Left lung (tissue), 10 donors: Measurements from ENCODE around the gene EPRS1. TPM values are rescaled to one million over a fixed set of nuclear protein-coding genes. Genes with fewer than 3 reads are reported as not detected.
"Not testable (repeated sequence)": the region's sequence is repeated elsewhere in the genome, so short reads cannot be mapped to it uniquely, and the experiment has no call there.

ENCODE experiments used
- ATAC-seq: fragments of 200-7000 bp; cut with Tn5 transposase; one replicate; pipeline ENCODE4 v1.9.1; 2020; ENCODE audit warnings: moderate library complexity
- DNase-seq, 4 donors: peaks; one replicate each; pipeline ENCODE4 v3.0.0-alpha.2; 2013 to 2020
- H3K27ac ChIP-seq, 2 donors: fragments of 200-600 bp; sonication (generic) in 1 of 2; one replicate each; pipeline versions ENCODE4 v1.5.0 to v1.8.0; 2020 to 2021
- H3K27me3 ChIP-seq, 2 donors: fragments of 200-600 bp; sonication (generic) in 1 of 2; one replicate each; pipeline versions ENCODE4 v1.5.0 to v1.8.0; 2020 to 2021
- H3K36me3 ChIP-seq, 2 donors: fragments of 200-600 bp; sonication (generic) in 1 of 2; one replicate each; pipeline versions ENCODE4 v1.5.0 to v1.8.0; 2020 to 2021
- H3K4me1 ChIP-seq, 2 donors: fragments of 200-600 bp; one replicate each; pipeline ENCODE4 v1.8.0; 2021
- H3K4me3 ChIP-seq, 2 donors: fragments of 200-600 bp; sonication (generic) in 1 of 2; one replicate each; pipeline versions ENCODE4 v1.5.0 to v1.8.0; 2020 to 2021; ENCODE audit warnings: mild to moderate bottlenecking in 1 of 2
- H3K9me3 ChIP-seq, 2 donors: fragments of 200-600 bp; sonication (generic) in 1 of 2; one replicate each; pipeline versions ENCODE4 v1.5.0 to v1.8.0; 2020 to 2021
- intact Hi-C, 2 donors: fragments of 100-400 bp; cut with DNase I; formaldehyde crosslinking; loops; one replicate each; pipeline versions ENCODE4 v1.11.2 to v1.14.2; 2022
- polyA plus RNA-seq, 6 donors: library from polyadenylated mRNA; unstranded; fragments of 120-200 nt; gene quantifications; one replicate each; pipeline ENCODE4 v1.2.1, GENCODE V29; 2013; ENCODE audit not compliant: insufficient read length in 6 of 6
- total RNA-seq, 2 donors: library from RNA; stranded (reverse); fragmentation: NEBNext Ultra II Directional; extraction: Animal tissue kit (Norgen Biotek cat#: 25700); gene quantifications; one replicate each; pipeline ENCODE4 v1.2.1, GENCODE V29; 2021
- TF ChIP-seq, protein P1 (sequence below), 2 donors: fragments of 200-600 bp; sonication (generic) in 1 of 2; IDR thresholded peaks; one replicate each; pipeline versions ENCODE4 v1.5.0 to v1.8.0; 2021; ENCODE audit warnings: antibody characterized with exemption in 2 of 2
- donor health status: DM: no; HTN: yes; CAD: no.
- donor health status: DM: no; HTN: no; CAD: no.

Gene EPRS1
- total and polyA plus RNA-seq, 8 donors, result 76.9 to 120 (median 94.3) TPM

DNA sequence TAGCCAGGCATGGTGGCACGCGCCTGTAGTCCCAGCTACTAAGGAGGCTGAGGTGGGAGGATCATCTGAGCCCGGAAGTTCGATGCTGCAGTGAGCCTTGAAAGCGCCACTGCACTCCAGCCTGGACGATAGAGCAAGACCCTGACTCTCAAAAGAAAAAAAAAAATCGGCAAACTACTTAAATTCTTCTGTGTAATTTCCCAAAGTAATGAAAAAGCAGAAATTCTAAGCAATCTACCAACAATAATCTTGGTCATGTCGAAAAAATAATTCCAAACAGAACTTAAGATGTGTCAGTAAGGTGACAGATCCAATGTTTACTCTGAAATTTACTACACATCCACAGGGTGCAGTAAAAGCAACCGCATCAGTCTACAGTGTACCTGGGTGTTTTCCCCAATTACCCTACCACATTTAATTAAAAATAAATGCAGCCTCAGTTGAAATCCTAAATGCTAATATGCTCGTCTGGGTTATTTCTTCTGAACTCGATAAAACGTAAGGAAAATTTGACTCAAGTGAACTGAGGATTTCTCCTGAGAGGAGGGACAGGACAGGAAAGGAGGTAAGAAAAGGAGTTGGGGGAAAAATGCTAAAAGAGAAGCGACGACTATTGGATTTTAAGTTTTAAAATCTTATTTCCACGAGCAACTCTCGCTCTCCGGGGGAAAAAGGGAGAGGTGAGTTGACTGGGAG, 801 bp downstream of the EPRS1 start:
- Histone ChIP-seq H3K4me3 (peak overlapping the region; percentile 88 to 91), H3K36me3 (peaks cover 0 to 14% of the 10 kb centered on the region in 2 donors), H3K4me1 (peaks cover 9 to 27% of the 10 kb centered on the region in 2 donors), H3K27me3 (no peaks in the 10 kb centered on the region), H3K9me3 (no peaks in the 10 kb centered on the region), H3K27ac (peak overlapping the region; percentile 77 to 88)
- DNase-seq (peak in 1 of 4 donors; percentile 3), ATAC-seq (peak; percentile 36)
- TF ChIP-seq, protein P1, sequence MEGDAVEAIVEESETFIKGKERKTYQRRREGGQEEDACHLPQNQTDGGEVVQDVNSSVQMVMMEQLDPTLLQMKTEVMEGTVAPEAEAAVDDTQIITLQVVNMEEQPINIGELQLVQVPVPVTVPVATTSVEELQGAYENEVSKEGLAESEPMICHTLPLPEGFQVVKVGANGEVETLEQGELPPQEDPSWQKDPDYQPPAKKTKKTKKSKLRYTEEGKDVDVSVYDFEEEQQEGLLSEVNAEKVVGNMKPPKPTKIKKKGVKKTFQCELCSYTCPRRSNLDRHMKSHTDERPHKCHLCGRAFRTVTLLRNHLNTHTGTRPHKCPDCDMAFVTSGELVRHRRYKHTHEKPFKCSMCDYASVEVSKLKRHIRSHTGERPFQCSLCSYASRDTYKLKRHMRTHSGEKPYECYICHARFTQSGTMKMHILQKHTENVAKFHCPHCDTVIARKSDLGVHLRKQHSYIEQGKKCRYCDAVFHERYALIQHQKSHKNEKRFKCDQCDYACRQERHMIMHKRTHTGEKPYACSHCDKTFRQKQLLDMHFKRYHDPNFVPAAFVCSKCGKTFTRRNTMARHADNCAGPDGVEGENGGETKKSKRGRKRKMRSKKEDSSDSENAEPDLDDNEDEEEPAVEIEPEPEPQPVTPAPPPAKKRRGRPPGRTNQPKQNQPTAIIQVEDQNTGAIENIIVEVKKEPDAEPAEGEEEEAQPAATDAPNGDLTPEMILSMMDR (IDR thresholded peaks at IDR 0.05), result no peak
- intact Hi-C loops, result no loop called here

DNA sequence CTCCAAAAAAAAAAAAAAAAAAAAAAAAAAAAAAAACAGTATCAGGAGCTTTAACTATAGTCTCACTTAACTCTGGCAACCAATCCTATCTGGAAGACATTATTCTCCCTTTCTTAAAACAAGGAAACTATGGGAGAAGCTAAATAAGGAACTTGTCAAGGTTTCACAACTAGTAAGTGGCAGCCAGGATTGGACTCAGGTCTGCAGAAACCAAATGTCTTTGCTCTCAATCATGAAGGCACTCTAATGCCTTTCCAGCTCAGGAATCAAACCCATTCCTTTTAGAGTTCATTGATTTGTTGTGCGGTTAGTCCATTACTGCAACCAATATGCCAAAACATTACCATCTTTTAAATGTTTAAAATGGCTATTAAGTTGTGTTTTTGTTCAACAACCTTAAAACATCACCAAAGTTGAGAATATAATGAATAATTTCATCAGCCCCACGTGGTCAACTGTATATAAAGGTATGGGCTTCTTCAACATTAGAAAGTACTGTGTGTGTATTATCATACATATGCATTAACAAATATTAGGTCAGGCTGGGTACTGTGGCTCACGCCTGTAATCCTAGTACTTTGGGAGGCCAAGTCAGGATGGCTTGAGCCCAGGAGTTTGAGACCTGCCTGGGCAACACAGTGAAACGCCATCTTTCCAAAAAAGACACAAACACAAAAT, 1.5 kb downstream of the EPRS1 start:
- DNase-seq (no peak), ATAC-seq (no peak)
- Histone ChIP-seq H3K4me1 (peaks cover 9 to 27% of the 10 kb centered on the region in 2 donors), H3K27ac (no peak overlapping the region), H3K27me3 (no peaks in the 10 kb centered on the region), H3K4me3 (peak overlapping the region in 1 of 2 donors; percentile 91), H3K9me3 (no peaks in the 10 kb centered on the region), H3K36me3 (peaks cover 0 to 21% of the 10 kb centered on the region in 2 donors)
- intact Hi-C loops, result no loop called here
- TF ChIP-seq, protein P1 (IDR thresholded peaks at IDR 0.05), result no peak

DNA sequence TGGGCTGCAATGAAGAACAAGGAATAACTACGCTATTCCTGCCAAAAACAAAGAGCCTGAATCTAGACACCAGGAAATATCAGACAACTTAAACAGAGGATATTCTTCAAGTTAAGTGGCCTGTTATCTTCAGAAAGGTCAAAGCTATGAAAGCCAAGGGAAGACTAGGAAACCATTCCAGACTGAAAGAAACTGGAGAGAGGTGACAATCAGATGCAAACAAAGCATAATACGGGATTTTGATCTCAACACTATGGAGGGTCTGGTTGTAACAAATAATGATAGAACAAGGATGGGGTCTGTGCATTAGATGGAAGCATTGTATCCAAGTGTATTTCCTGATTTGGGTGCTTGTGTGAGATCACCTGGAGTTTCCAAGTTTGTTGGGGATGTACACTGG, 2.7 kb downstream of the EPRS1 start:
- TF ChIP-seq, protein P1 (IDR thresholded peaks at IDR 0.05), result no peak
- intact Hi-C loops, result no loop called here
- H3K27me3 ChIP-seq, result no peaks in the 10 kb centered on the region
- DNase-seq (no peak), ATAC-seq (no peak)
- no peaks in the 10 kb centered on the region for H3K9me3 ChIP-seq
- no peak overlapping the region for H3K4me3 ChIP-seq
- H3K4me1 ChIP-seq, result peaks cover 9 to 27% of the 10 kb centered on the region in 2 donors
- peaks cover 0 to 33% of the 10 kb centered on the region in 2 donors for H3K36me3 ChIP-seq
- H3K27ac ChIP-seq, result no peak overlapping the region

DNA sequence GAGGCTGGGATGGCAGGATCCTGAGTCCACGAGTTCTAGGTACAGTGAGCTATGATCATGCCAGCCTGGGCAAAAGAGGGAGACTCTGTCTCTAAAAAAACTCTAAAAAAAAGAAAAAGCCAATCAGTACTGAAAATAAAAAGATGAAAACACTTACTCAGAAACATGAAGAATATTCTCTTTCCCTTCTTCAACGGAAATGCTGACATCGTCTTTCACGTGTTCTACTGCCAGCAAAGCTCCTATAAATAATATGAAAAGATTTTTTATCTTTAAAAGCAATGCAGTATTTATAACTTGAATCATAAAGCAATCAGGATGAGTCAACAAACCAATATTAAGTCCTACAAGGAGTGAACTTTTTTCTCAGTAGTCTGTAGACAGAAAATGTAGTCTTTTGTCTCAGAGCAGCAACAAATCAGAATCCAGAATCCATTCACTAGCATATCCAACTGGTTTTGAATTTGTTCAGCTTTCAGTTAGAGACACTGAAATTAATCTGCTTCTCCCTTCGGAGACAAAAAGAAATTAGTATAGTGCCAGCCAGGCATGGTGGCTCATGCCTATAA, 6.2 kb downstream of the EPRS1 start:
- peaks cover 0 to 56% of the 10 kb centered on the region in 2 donors for H3K36me3 ChIP-seq
- H3K9me3 ChIP-seq, result no peaks in the 10 kb centered on the region
- TF ChIP-seq, protein P1 (IDR thresholded peaks at IDR 0.05), result no peak
- DNase-seq, result no peak
- ATAC-seq, result no peak
- no peaks in the 10 kb centered on the region for H3K27me3 ChIP-seq
- intact Hi-C loops, result no loop called here
- H3K4me3 ChIP-seq, result no peak overlapping the region
- H3K4me1 ChIP-seq, result peaks cover 6 to 16% of the 10 kb centered on the region in 2 donors
- H3K27ac ChIP-seq, result no peak overlapping the region

DNA sequence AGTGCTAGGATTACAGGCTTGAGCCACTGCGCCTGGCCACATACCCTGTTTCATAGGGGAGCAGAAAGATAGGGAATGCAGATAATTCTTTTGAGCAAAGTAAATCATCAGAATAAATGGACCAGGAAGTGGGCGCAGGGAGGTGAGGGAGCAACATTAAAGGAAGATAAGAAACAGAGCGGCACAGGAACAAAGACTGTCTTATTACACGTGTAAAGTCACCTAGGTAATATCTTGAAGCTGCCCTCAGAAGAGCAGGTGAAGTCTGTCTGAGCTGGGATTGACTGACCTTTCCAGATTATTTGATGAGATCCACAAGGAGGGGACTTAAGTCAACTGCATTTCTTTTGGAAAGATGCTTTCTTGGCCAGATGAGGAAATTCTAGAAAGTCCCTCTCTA, 7.7 kb downstream of the EPRS1 start:
- intact Hi-C loops, result no loop called here
- Histone ChIP-seq H3K36me3 (peaks cover 0 to 66% of the 10 kb centered on the region in 2 donors), H3K4me3 (no peak overlapping the region), H3K4me1 (peaks cover 0 to under 1% of the 10 kb centered on the region in 2 donors), H3K27me3 (no peaks in the 10 kb centered on the region), H3K27ac (no peak overlapping the region), H3K9me3 (no peaks in the 10 kb centered on the region)
- ATAC-seq (no peak), DNase-seq (no peak)
- TF ChIP-seq, protein P1 (IDR thresholded peaks at IDR 0.05), result no peak

DNA sequence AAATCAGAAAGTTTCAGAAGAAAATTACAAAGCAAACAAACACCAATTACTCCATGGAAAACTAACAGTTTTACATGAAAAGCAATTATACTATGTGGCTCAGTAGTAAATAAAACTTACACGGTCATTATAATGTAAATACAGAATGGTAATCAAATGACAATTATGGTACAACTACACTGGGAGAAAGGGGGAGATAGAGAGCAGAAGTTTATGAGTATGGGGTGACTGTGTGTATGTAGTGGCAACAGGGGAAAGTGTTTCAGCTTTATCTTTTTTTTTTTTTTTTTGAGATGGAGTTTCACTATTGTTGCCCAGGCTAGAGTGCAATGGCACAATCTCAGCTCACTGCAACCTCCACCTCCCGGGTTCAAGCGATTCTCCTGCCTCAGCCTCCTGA, 8.5 kb downstream of the EPRS1 start:
- intact Hi-C loops, DNase-seq, H3K27me3 ChIP-seq, ATAC-seq, H3K27ac ChIP-seq, H3K4me3 ChIP-seq, H3K9me3 ChIP-seq, H3K4me1 ChIP-seq: not testable (repeated sequence)
- peaks cover 0 to 74% of the 10 kb centered on the region in 2 donors for H3K36me3 ChIP-seq
